HG03442 (cell line): Measurements from ENCODE around the gene CTNNA3.

Experiments used
- ATAC-seq: cut with Tn5 transposase; IDR thresholded peaks from one replicate; pipeline ENCODE4 v1.9.1; 2021; ENCODE audit warnings: mild to moderate bottlenecking, moderate library complexity; ENCODE audit not compliant: unreplicated experiment

The CTNNA3 gene

GRCh38 chr10:66045859-66046258 is 1650.1 kb downstream of the CTNNA3 start:
- ATAC-seq = no peak

- no peak for ATAC-seq
Observed at GRCh38 chr10:66041771-66042170, 1654.2 kb downstream of the CTNNA3 start.

GRCh38 chr10:66038623-66039022 is 1657.4 kb downstream of the CTNNA3 start:
- ATAC-seq = no peak

GRCh38 chr10:66026321-66026720 is 1669.7 kb downstream of the CTNNA3 start:
- no peak for ATAC-seq

GRCh38 chr10:66025186-66025585 is 1670.8 kb downstream of the CTNNA3 start:
- ATAC-seq = no peak

- ATAC-seq = no peak
Observed at GRCh38 chr10:66021423-66021822, 1674.6 kb downstream of the CTNNA3 start.

- ATAC-seq = no peak
Observed at GRCh38 chr10:66008221-66008620, 1687.8 kb downstream of the CTNNA3 start.

GRCh38 chr10:66006411-66006810 is 1689.6 kb downstream of the CTNNA3 start:
- ATAC-seq = no peak

- ATAC-seq = no peak
Observed at GRCh38 chr10:65993451-65993850, 1702.5 kb downstream of the CTNNA3 start.

GRCh38 chr10:65968871-65969270 is 1727.1 kb downstream of the CTNNA3 start:
- ATAC-seq = no peak

- no peak for ATAC-seq
Observed at GRCh38 chr10:65968437-65968836, 1727.6 kb downstream of the CTNNA3 start.

GRCh38 chr10:65964205-65964604 is 1731.8 kb downstream of the CTNNA3 start:
- ATAC-seq = no peak

GRCh38 chr10:65952086-65952485 is 1743.9 kb downstream of the CTNNA3 start:
- ATAC-seq = no peak

GRCh38 chr10:65950075-65950474 is 1745.9 kb downstream of the CTNNA3 start:
- ATAC-seq = no peak

- ATAC-seq = no peak
Observed at GRCh38 chr10:65949526-65949925, 1746.5 kb downstream of the CTNNA3 start.

- no peak for ATAC-seq
Observed at GRCh38 chr10:65945061-65945460, 1750.9 kb downstream of the CTNNA3 start.

- no peak for ATAC-seq
Observed at GRCh38 chr10:65943451-65943850, 1752.5 kb downstream of the CTNNA3 start.

- ATAC-seq = no peak
Observed at GRCh38 chr10:65940816-65941662, 1755.0 kb downstream of the CTNNA3 start.

- no peak for ATAC-seq
Observed at GRCh38 chr10:65940105-65940504, 1755.9 kb downstream of the CTNNA3 start.

- ATAC-seq = no peak
Observed at GRCh38 chr10:65931291-65932070, 1764.5 kb downstream of the CTNNA3 start.

GRCh38 chr10:65911151-65911835 is 1784.7 kb downstream of the CTNNA3 start:
- ATAC-seq = no peak
